T-helper 2 cell (primary cell): ENCODE results near the gene TCAIM.

Experiments used
- DNase-seq, 5 experiments: peaks; one replicate each; pipeline versions ENCODE4 v3.0.0 to v3.0.0-alpha.2; 2012 to 2022
- total RNA-seq, 2 donors: gene quantifications; one replicate each; lab custom pipeline; 2026; lab: John Stamatoyannopoulos, UW

TCAIM gene, protein sequence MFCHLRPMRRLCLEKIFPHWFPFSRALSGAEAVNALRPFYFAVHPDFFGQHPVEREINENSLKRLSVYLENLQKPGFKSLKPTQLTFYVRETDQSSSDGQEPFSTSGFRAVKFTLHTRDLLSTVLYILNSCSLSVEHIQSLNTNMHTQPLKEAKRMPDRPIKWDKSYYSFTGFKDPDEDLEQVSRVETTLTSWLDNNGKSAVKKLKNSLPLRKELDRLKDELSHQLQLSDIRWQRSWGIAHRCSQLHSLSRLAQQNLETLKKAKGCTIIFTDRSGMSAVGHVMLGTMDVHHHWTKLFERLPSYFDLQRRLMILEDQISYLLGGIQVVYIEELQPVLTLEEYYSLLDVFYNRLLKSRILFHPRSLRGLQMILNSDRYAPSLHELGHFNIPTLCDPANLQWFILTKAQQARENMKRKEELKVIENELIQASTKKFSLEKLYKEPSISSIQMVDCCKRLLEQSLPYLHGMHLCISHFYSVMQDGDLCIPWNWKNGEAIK
- 5.3 to 15.5 reads per million in 2 donors for total RNA-seq

DNA sequence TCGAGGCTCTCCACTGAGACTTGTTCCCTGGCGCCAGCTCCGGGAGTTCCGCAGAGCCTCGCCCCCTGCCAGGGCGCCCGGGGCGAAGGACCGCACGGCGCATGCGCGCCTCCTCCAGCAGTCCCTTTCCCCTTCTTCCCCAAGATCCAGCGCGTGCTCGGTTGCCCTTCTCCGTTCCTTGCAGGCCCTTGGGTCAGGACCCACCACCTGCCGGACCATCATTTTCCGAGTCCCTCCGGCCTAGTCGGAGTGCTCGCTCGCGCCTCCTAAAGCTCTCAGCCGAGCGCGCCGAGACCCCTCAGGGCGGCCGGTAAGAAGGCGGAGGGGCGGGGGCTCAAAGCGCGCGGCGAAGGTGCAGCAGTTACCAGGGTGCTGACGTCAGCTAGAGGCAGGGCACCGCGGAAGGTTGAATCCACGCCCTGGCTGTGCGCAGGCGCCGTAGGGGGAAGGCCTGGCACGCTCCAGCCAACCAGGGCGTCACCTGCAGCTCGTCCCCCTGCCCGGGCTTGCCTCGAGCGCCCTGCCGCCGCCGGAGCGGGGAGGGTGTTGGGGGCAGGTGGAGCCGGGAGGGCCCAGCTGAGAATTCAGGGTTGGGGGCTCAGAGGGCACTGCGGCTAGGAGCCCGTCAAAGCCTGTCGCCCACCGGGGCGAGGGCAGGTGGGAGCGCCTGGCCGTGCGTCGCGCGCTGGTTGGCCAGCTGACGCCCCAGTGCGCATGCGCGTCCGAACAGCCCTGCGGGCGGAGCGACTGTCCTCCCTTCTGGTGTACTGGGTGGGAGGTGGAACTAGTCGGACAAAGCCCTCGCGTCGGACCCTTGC lies at the start of gene TCAIM:
Gene TCAIM (plus strand): TSS at position 757 of the 818 bp plus-strand sequence. CDS start 16,017 bp downstream, outside the sequence.
- peak; percentile 97 to 99 (median 99) for DNase-seq

DNA sequence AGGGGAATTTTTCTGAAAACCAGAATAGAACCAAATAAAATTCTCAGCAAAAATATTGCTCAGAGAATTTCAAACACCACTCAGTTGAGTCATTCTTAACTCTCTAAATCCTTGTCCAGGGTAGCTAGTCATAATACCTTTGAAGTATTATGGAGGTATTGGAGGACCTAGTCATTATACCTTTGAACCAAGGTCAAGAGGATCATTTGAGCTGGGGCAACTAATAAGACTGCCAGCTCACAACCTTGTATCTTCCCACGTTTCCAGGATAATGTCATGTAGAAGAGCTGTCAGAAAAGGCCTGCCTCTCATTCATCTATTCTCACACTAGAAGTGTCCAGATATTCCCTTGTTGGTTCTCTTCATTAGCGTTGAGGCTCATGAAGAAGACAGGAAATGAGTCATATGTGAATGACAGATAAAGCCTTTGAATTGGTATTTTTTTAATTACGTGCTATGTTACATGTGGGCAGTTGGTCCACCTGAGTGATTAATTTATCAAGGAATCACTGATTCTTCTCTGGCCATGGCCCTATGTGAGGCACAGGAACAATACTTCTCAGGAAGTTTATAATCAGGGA lies 48.6 kb upstream of the TCAIM start:
- no peak for DNase-seq

DNA sequence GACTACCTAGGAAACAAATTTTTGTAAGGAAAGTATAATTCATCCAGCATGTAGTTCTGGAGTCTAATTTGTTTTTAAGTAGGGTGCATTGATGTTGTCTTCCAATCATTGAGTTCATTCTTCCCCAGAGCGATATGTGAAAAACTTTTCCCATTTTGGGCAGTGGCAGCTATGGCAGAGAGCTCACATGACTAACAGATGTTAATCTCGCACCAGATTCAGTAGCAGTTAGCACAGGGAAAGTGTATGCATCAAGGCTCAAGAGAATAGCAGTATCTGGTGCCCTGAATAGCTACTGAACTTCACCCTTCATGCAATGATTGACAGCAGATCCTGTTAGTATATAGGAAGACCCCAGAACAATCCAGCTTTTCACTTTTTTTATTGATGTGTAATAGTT lies 46.3 kb upstream of the TCAIM start:
- no peak for DNase-seq

DNA sequence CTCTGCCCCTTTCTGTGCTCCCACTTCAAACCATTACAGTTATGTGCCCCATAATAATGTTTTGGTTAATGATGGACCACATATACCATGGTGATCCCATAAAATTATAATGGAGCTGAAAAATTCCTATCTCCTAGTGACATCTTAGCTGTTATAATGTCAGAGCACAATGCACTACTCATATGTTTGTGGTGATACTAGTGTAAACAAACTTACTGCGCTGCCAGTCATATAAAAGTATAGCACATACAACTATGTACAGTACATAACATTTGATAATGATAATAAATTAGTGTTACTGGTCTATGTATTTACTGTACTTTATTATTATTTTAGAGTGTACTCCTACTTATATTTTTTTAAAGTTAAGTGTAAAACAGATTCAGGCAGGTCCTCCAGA lies 45.6 kb upstream of the TCAIM start:
- no peak for DNase-seq

DNA sequence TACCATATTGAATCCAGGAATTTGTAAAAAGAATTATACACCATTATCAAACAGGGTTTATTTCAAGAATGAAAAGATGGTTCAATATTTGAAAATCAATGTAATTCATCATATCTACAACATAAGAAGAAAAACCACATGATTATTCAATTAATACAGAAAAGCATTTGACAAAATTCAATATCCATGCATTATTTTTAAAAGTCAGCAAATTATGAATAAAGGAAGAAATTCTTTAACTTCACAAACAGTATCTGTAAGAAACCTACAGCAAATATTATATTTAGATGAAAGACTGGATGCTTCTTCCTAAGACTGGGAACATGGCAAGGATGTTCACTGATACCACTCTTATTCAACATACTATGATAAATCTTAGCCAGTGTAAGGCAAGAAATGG lies 41.3 kb upstream of the TCAIM start:
- DNase-seq = no peak

DNA sequence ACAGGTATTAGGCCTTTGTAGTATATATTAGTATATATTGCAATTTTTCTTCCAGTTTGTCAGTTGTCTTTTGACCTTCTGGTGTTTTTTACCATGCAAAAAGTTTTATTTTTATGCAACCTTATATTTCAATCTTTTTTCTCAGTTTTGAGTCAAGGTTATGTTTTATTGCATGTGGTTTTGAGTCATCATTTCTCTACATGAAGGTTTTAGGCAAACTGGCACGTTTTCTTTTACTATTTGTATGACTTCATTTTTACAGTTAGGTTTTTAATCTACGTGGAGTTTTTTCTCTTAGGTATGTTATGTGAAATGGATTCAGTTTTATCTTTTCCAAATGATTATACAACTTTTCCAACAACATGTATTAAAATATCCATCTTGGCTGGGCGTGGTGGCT lies 36.8 kb upstream of the TCAIM start:
- DNase-seq = peak in 1 of 5 experiments; percentile 3

DNA sequence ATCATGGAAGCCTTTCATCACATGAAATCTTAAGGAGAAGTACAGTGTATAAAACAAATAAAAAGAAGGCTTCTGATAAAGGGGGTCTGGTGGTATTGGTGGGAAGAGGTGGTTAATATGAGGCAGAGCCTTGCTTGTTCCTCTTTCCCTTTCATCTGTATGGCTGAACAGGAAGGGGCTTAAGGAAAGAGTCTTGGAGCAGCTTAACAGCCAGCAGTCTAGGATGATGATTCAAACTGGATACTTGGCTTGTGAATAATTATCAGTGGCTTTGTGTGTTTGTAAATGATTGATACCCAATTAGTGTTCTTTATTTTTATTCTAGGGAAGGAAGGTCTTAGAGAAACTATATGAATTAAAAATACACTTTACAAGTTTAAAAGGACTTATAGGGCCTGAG lies 29.1 kb upstream of the TCAIM start:
- DNase-seq = no peak

DNA sequence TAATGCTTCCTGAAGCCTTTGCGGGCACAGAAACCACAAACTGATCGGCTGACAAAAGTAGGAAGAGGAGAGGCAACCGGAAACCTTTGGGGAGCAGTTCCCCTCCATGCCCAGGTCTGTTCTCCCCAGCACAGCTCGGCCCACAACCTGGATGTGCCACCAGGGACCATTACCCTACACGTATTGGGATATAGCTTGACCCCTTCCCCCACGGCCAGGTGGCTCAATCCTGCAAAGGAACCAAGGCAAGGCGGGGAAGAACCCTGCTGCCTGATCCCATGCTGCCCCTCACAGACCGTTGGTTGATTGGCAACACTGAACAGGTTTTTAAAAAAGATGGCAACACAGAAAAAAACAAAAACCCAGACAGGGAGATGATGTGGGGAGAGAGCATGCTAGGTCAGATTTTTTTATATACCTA lies 19.7 kb upstream of the TCAIM start:
- no peak for DNase-seq

DNA sequence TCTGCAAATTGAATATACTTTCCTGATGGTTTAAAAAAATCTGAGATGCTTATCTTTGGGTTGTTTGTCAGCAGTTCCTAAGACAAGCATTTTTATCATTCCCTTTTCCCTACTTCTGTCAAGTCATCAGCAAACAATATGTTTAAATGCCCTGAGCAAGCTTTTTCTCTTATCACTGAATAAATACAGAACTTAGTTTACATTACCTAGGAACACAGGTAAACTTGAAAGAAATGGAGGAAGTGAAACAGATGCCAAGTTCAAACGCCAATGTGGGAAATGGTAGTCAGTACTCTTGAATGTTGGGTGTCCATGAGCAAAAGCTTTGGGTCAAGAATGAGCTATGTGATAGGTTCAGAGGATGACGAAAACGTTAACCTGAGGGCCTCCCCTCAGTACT lies 17.2 kb upstream of the TCAIM start:
- no peak for DNase-seq

DNA sequence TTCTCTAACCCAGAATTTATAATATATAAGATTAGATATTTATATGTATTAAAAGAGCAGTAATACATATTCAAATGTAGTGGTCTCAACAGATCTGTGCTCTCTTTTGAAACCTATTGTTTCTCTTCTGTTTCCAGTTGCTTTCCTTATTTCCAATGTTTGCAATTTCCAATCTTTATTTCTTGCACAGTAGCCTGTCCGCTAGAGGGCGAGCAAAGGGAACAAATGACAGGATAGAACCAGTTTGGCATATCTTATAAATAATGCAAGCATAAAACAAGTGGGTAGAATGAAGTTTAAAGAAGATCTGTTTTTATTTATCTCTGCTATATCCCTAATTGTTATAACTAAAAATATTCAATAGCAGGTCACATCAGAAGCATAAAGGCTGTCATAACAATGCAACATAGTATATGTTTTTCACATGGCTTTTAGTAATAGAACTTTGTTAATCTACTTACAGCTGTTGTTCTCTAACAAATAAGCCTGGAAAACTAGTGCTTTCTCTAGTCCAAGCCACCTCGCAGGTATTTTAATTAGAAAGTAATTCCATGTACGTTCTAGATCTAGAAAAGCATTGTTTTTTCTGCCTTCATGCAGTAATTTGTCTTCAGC lies 15.1 kb upstream of the TCAIM start:
- DNase-seq = peak in 4 of 5 experiments; percentile 15 to 47 (median 24)

DNA sequence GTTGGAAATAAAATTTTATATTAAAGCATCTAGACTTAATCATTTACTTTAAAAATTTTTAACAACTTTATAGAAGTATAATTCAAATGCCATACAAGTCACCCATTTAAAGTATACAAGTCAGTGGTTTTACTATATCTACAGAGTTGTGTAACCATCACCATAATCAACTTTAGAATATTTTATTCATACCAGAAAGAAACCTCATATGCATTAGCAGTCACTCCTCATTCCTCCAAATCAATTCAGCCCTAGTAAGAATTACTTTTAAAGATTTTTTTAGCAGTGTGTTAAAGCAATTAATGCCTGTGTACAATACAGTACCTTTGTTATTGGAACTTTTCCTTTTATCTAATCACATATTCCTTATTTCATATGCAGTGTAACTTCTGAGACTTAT lies 14.0 kb upstream of the TCAIM start:
- no peak for DNase-seq

DNA sequence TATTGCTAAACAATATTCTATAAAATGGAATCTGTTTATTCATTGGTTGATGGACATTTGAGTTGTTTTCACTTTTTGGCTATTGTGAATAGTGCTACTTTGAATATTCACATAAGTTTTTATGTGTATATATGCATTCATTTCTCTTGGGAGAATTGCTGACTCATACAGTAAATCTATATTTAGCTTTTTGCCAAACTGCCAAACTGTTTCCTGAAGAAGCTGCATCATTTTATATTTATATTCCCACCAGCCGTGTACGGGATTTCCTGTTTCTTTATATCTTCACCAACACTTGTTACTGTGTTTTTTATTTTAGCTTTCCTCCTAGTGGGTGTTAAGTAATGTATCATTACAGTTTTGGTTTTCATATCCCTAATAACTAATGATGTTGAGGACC lies 12.5 kb upstream of the TCAIM start:
- no peak for DNase-seq

DNA sequence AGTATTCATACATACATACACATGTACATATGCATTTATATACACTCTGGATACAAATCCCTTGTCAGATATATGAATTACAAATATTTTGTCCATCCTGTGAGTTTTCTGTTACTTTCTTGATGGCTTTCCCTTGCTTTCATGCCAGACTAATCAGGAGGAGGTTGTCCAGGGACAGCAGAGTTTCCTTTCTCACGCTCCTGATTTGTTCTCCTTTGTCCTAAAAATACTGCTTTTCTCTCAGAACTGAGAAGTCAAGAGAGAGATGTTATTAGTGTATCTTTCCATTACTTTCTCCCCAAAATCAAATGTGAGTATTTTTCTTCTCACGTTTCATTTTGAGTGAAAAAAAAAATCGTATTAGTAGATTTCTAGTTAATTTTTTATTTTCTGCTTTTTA lies 12.1 kb upstream of the TCAIM start:
- DNase-seq = no peak

DNA sequence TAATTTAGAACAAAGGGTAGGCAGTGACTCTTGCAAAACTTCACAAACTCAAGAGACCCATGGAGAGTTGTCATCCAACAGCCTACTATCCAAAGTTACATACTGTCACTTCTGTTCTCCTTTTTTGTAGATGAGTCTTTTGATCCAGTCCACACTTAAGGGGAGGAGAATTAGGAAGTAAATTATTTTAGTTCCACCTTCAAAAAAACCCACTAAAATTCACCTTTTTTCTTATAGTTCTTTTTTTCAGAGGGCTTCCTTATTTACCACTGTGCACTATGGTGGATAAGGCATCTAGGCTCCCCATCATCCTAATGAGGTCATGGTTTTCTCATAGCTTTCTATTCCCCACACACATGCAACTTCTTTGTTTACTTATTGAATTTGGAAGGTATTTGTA lies 8.6 kb upstream of the TCAIM start:
- no peak for DNase-seq

DNA sequence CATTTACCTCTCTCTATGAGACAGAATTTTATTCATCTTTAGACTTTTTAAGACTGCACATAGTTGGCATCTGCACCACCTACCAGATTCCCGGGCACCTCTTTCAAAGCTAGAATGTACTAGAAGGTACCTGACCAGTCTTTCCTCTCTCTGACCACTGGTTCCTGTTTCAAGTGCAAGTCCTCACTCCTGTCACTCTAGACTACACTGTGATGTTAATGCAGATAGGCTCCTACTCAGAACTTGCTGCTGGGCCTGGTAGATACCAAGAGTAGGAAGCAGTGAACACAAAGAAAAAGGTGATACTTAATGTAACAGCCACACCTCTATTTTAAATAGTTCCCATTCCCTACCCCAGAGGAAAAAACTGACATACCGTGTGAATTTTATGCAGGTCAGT lies 8.1 kb upstream of the TCAIM start:
- DNase-seq = no peak

DNA sequence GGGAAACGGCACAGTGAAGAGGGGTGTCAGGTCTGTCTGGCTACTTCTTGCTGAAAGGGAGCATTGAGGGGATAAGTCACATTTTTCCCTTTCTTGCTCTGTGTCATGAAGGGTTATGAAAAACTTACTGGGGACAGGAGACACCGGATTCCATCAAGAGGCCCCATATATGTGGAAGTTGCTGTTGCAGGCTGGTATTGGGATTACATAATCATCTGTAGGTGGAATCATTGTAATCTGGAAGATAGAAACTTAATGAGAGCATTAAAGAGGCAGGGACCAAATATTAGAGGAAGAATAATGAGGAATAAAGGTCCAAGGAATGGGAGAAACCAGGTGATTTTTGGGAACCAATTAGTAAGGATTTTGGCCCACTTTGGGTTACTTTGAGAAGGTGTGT lies 4.2 kb upstream of the TCAIM start:
- DNase-seq = no peak

DNA sequence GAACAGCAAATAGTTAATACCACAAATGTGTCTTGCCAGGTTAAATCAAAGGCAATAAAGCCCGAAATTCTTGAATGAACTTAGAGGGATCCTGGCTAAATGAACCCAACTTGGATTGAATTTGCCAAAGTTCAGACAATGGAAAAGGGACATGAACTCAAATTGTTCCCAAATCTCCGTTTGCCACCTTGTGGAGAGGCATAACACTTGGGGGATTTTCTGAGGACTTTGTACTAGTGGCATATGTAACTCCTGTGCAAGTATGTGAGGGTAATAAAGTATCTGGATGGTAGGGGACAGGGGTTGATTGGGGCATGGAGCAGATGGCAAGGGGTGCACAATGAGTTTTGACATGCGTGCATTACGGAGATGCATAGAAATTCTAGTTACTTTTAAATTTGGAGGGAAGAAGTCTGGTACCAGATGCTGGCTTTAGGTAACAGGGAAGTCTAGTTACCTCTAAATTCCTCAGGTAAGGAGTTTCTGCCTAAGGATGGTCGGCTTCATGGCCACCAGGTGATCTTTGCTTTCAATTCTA lies 1.2 kb upstream of the TCAIM start:
- no peak for DNase-seq

DNA sequence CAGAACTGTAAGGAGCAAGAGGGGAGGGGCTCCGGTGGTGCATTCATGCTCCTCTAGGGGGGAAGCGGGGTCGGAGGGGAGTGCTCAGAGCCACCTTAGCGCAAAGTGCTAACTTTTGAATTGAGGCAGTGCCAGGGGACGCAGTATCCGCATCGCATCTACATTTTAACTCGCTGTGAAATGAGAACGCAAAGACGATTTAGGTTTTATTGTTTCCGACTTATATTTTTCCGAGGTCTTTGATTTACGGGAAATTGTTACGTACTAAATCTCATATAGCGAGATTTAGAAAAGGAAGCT lies 212 bp downstream of the TCAIM start:
- no peak for DNase-seq

DNA sequence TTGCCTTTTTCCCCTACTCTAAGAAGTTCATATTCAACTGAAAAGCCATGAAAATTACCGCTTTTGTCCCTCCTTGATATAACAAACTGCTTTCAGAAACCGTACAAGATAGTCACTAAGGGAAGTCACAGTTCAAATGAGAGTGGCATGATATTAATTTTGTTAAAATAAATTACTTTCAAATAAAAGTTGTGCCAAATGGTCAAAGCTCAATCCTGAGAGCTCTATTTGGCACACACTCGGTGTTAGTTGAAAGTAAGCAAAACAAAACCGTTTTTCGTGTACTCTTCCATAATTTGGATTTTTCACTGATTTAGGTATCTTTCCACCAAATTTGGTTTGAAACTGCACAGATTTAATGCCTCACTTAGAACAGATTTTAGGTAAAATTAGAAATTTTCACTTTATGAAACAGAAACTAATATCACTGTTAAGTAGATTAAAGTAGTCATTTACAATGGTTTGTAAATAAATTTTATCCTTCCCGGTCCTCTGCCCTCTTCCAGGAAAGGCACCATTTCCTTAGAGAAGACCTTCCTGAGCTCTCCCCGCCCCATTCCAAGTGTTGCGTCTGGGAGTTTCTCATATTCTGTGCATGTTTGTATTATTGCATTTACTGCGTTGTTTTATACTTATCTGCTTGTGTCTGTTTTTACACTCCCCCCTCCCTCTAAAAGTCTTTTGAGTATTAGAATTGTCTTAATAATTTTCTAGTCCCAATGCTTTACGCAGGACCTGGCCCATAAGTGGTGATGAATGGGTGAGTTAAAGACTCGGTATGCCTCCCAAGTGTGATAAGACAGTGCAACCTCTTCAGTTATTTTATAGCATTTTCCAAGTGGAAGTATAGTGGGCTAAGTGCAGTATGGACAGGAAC lies 853 bp downstream of the TCAIM start:
- DNase-seq = no peak

DNA sequence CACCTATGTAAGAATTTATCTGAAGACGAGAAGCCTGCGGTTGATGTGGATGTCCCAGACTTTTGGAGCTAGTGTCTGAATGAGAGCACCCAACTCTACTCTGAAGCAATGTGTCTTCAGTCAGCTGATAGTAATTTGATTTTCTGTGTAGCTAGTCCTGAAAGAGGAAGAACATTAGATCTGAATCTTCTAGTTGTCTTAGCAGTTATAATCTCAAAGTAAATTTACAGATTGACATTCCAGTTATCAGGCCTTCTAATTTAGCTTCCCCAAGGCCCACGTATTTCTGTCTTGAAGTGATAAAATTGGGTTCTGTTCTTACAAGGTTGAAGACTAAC lies 1.5 kb downstream of the TCAIM start:
- no peak for DNase-seq

DNA sequence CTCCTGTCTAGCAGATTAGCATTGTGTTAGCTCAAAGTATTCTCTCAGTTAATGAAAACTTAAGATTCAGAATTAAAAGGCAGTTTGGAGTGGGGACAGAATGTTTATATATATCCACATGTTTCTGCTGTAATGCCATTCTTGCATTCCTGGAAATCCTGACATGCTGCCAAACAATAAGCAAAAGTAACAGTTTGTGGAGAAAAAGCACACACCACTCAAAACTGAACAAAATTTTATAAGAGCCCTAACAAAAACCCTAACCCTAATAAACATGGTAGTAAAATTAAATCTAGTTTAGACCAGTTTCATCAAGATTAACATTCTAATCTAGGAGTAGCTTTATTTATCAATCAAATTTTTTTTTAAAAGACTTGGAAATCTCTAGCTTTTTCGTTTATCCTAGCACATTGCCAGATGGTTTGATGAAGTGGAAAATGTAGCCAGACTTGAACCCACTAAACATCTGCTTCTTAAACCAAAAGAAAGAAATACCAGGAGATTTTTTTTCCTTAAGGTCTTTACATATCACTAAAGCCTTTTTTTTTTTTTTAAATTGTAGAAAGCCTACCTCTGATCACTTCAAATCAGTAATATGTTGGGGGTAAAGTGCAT lies 3.7 kb downstream of the TCAIM start:
- no peak for DNase-seq

DNA sequence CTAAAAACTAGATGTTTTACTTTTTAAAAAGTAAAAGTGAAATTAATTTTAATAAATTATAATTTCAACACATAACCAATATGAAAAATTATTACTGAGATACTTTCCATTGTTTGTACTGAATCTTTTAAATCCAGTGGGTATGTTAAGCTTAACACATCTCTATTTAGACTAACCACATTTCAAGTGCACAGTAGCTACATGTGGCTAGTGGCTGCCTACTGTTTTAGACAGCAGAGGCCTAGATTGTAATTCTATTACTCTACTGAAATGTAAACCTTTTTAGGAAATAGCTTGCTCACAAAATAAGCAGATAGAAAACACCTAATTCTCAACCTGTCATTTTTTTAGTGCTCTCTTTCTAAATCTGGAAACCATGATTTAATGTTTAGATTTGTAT lies 4.9 kb downstream of the TCAIM start:
- no peak for DNase-seq
